HEK293 (cell line): ENCODE results near the gene LST1.

Source experiments
- CTCF ChIA-PET: fragments of 350-600 bp; formaldehyde crosslinking; extraction: SDS; loops from one replicate; lab custom pipeline; 2021; ENCODE audit warnings: antibody characterized with exemption; lab: Yijun Ruan, JAX
- POLR2A ChIA-PET: fragments of 300-600 bp; formaldehyde crosslinking; extraction: SDS; loops from one replicate; lab custom pipeline; 2020; ENCODE audit warnings: antibody characterized with exemption, inconsistent platforms; lab: Yijun Ruan, JAX
- H3K27ac ChIP-seq: fragments of 200-500 bp; sonication (Bioruptor generic); 2 replicates; pipeline ENCODE4 v1.5.1; 2014; ENCODE audit warnings: low read depth, low read length, control low read depth, inconsistent platforms; ENCODE audit errors: extremely low read depth
- H3K36me3 ChIP-seq, 2 experiments: fragments of 200-500 bp in 1 of 2; sonication (Bioruptor generic) in 1 of 2; 1 replicate in 1 of 2; 2 replicates in 1 of 2; pipeline ENCODE4 v1.5.1; 2014 to 2017; ENCODE audit warnings: inconsistent platforms in 2 of 2, low read length in 2 of 2; ENCODE audit not compliant: control insufficient read depth in 2 of 2, insufficient read depth in 1 of 2
- H3K4me1 ChIP-seq: fragments of 200-500 bp; sonication (Bioruptor generic); 2 replicates; pipeline ENCODE4 v1.5.1; 2014; ENCODE audit warnings: mild to moderate bottlenecking, low read length, inconsistent platforms; ENCODE audit not compliant: control insufficient read depth, insufficient read depth
- H3K4me3 ChIP-seq: 2 replicates; pipeline ENCODE4 v1.5.1; 2011; ENCODE audit warnings: low read depth, mild to moderate bottlenecking, control low read depth, low read length, moderate library complexity
- H3K9me3 ChIP-seq: fragments of 200-500 bp; sonication (Bioruptor generic); 2 replicates; pipeline ENCODE4 v1.5.1; 2014; ENCODE audit warnings: low read depth, low read length, inconsistent platforms; ENCODE audit not compliant: control insufficient read depth, insufficient read depth
- AEBP2 ChIP-seq: fragments of 450-650 bp; formaldehyde crosslinking; IDR thresholded peaks from 2 replicates; pipeline ENCODE4 v1.5.1; 2016; ENCODE audit warnings: missing biosample characterization, missing genetic modification characterization, borderline replicate concordance
- BCL11A ChIP-seq: fragments of 450-650 bp; formaldehyde crosslinking; IDR thresholded peaks from 2 replicates; pipeline ENCODE4 v1.5.1; 2016; ENCODE audit warnings: low read depth, missing biosample characterization, missing genetic modification characterization
- IKZF3 ChIP-seq: fragments of 450-650 bp; IDR thresholded peaks from 2 replicates; pipeline ENCODE4 v1.5.0; 2018; ENCODE audit warnings: missing biosample characterization, mild to moderate bottlenecking, missing genetic modification characterization, moderate library complexity
- KLF1 ChIP-seq: fragments of 450-650 bp; formaldehyde crosslinking; IDR thresholded peaks from 2 replicates; pipeline ENCODE4 v1.5.1; 2016; ENCODE audit warnings: missing biosample characterization, missing genetic modification characterization
- KLF7 ChIP-seq: fragments of 450-650 bp; formaldehyde crosslinking; IDR thresholded peaks from 2 replicates; pipeline ENCODE4 v1.5.1; 2016; ENCODE audit warnings: missing biosample characterization, missing genetic modification characterization, borderline replicate concordance
- KLF8 ChIP-seq: fragments of 450-650 bp; formaldehyde crosslinking; IDR thresholded peaks from 2 replicates; pipeline ENCODE4 v1.5.1; 2016; ENCODE audit warnings: missing biosample characterization, missing genetic modification characterization
- MEIS1 ChIP-seq: sonication (generic); formaldehyde crosslinking; IDR thresholded peaks from 2 replicates; pipeline ENCODE4 v1.8.1; 2022; ENCODE audit warnings: missing genetic modification reagents, mild to moderate bottlenecking, borderline replicate concordance
- ZBTB48 ChIP-seq: fragments of 450-650 bp; formaldehyde crosslinking; IDR thresholded peaks from 2 replicates; pipeline ENCODE4 v1.5.1; 2016; ENCODE audit warnings: missing biosample characterization, missing genetic modification characterization
- ZFP3 ChIP-seq: fragments of 450-650 bp; formaldehyde crosslinking; IDR thresholded peaks from 2 replicates; pipeline ENCODE4 v1.5.1; 2016; ENCODE audit warnings: low read depth, missing biosample characterization, missing genetic modification characterization
- ZFP69B ChIP-seq: fragments of 450-650 bp; formaldehyde crosslinking; IDR thresholded peaks from 2 replicates; pipeline ENCODE4 v1.5.1; 2016; ENCODE audit warnings: missing biosample characterization, missing genetic modification characterization
- ZNF155 ChIP-seq: fragments of 450-650 bp; formaldehyde crosslinking; IDR thresholded peaks from 2 replicates; pipeline ENCODE4 v1.5.1; 2016; ENCODE audit warnings: missing biosample characterization, missing genetic modification characterization
- ZNF362 ChIP-seq: fragments of 450-650 bp; formaldehyde crosslinking; IDR thresholded peaks from 2 replicates; pipeline ENCODE4 v1.5.1; 2016; ENCODE audit warnings: missing biosample characterization, missing genetic modification characterization
- ZNF530 ChIP-seq: fragments of 450-650 bp; formaldehyde crosslinking; IDR thresholded peaks from 2 replicates; pipeline ENCODE4 v1.5.1; 2016; ENCODE audit warnings: low read depth, missing biosample characterization, missing genetic modification characterization
- ZNF555 ChIP-seq: fragments of 450-650 bp; formaldehyde crosslinking; conservative IDR thresholded peaks from 2 replicates; pipeline ENCODE4 v1.5.1; 2017; ENCODE audit warnings: missing biosample characterization, mild to moderate bottlenecking, missing genetic modification characterization, inconsistent platforms
- ZNF600 ChIP-seq: fragments of 450-650 bp; formaldehyde crosslinking; IDR thresholded peaks from 2 replicates; pipeline ENCODE4 v1.5.1; 2016; ENCODE audit warnings: missing biosample characterization, missing genetic modification characterization
- ZNF830 ChIP-seq: fragments of 450-650 bp; IDR thresholded peaks from 2 replicates; pipeline ENCODE4 v1.5.0; 2018; ENCODE audit warnings: missing biosample characterization, missing genetic modification characterization, low read depth, mild to moderate bottlenecking, moderate library complexity
- ZSCAN16 ChIP-seq: fragments of 450-650 bp; formaldehyde crosslinking; IDR thresholded peaks from 2 replicates; pipeline ENCODE4 v1.5.1; 2016; ENCODE audit warnings: missing biosample characterization, missing genetic modification characterization

Gene LST1

GRCh38 chr6:31633447-31633846 is 47.4 kb downstream of the LST1 start:
- TF ChIP-seq ZBTB48 (peak; percentile 43; the same call in 1 of the 2 replicates), ZNF155 (tag by site-specific recombination) (no peak)
- TF ChIP-seq, all 188 proteins: peak for 1
- Histone ChIP-seq H3K27ac (no peak overlapping the region; the same call in 1 of the 2 replicates), H3K4me3 (no peak overlapping the region), H3K9me3 (no peaks in the 10 kb centered on the region), H3K4me1 (no peaks in the 10 kb centered on the region), H3K36me3 (peaks cover 55 to 97% of the 10 kb centered on the region in 2 experiments)
- CTCF ChIA-PET, result interaction anchor here (1.2 kb wide), 1 partner anchor 11 kb away, joined by 3 read pairs; no protein-coding TSS in a partner anchor
- POLR2A ChIA-PET, result interaction anchor here (0.9 to 11.0 kb wide), 4 partner anchors 7 to 182 kb away, joined by 3 to 123 read pairs (median 40); partner anchors contain the start of genes BAG6, HSPA1A and HSPA1L

GRCh38 chr6:31634131-31634530 is 48.1 kb downstream of the LST1 start:
- H3K27ac ChIP-seq, result no peak overlapping the region
- CTCF ChIA-PET, result interaction anchor here (1.1 to 1.2 kb wide), 2 partner anchors 12 to 17 kb away, joined by 3 read pairs; no protein-coding TSS in a partner anchor
- H3K4me1 ChIP-seq, result no peaks in the 10 kb centered on the region
- no peaks in the 10 kb centered on the region for H3K9me3 ChIP-seq
- no peak overlapping the region for H3K4me3 ChIP-seq
- peaks cover 54 to 96% of the 10 kb centered on the region in 2 experiments for H3K36me3 ChIP-seq
- POLR2A ChIA-PET, result interaction anchor here (0.5 to 11.0 kb wide), 5 partner anchors 8 to 193 kb away, joined by 4 to 123 read pairs (median 7); partner anchors contain the start of genes BAG6 and HSPA1B
- no peak for TF ChIP-seq ZNF530 (tag by site-specific recombination)
- no peak for TF ChIP-seq ZNF555 (tag by site-specific recombination)
- TF ChIP-seq IKZF3 (tag by site-specific recombination), result 0 out of 2 replicates have a peak, but pooled peaks have one; percentile 10
- no peak for TF ChIP-seq ZNF830
- no peak for TF ChIP-seq AEBP2 (tag by site-specific recombination)
- TF ChIP-seq BCL11A (tag by site-specific recombination), result no peak
- no peak for TF ChIP-seq ZSCAN16 (tag by site-specific recombination)
- no peak for TF ChIP-seq ZNF362 (tag by site-specific recombination)
- TF ChIP-seq, all 188 proteins: peak for 1

GRCh38 chr6:31634969-31635575 is 49.0 kb downstream of the LST1 start:
- CTCF ChIA-PET, result interaction anchor here (0.6 to 1.1 kb wide), 2 partner anchors 16 to 17 kb away, joined by 3 read pairs; no protein-coding TSS in a partner anchor
- no peak overlapping the region for H3K27ac ChIP-seq
- H3K4me3 ChIP-seq, result no peak overlapping the region
- no peaks in the 10 kb centered on the region for H3K4me1 ChIP-seq
- no peaks in the 10 kb centered on the region for H3K9me3 ChIP-seq
- POLR2A ChIA-PET, result interaction anchor here (1.1 to 11.0 kb wide), 5 partner anchors 9 to 192 kb away, joined by 3 to 123 read pairs (median 8); partner anchors contain the start of genes BAG6, C6orf47 and HSPA1B
- H3K36me3 ChIP-seq, result peaks cover 45 to 96% of the 10 kb centered on the region in 2 experiments
- TF ChIP-seq ZSCAN16 (tag by site-specific recombination) (no peak), KLF1 (tag by site-specific recombination) (no peak), ZNF600 (peak; percentile 49; the same call in 1 of the 2 replicates), IKZF3 (tag by site-specific recombination) (0 out of 2 replicates have a peak, but pooled peaks have one; percentile 45), ZFP3 (no peak), KLF7 (no peak), ZFP69B (tag by site-specific recombination) (no peak), KLF8 (tag by site-specific recombination) (0 out of 2 replicates have a peak, but pooled peaks have one; percentile 21), MEIS1 (CRISPR knock-in tag) (no peak)
